Neutrophil (primary cell): Measurements from ENCODE around the gene SOBP.
"Not testable (repeated sequence)": the region's sequence is repeated elsewhere in the genome, so short reads cannot be mapped to it uniquely, and the experiment has no call there.

ENCODE experiments used
- H3K27ac ChIP-seq: fragments of 200-600 bp; sonication (generic); 2 replicates; pipeline ENCODE4 v1.5.1; 2016; ENCODE audit warnings: mild to moderate bottlenecking, moderate library complexity
- H3K27me3 ChIP-seq: fragments of 200-600 bp; sonication (generic); 2 replicates; pipeline ENCODE4 v1.6.0; 2016; ENCODE audit warnings: mild to moderate bottlenecking
- H3K36me3 ChIP-seq: fragments of 200-600 bp; sonication (generic); 2 replicates; pipeline ENCODE4 v1.5.1; 2017
- H3K4me1 ChIP-seq, 2 experiments: fragments of 200-600 bp in 1 of 2; sonication (generic) in 1 of 2; 1 replicate in 1 of 2; 2 replicates in 1 of 2; pipeline versions ENCODE4 v1.5.1 to v1.6.1; 2013 to 2016; ENCODE audit warnings: low read depth in 1 of 2, low read length in 1 of 2, mild to moderate bottlenecking in 1 of 2, moderate library complexity in 1 of 2; ENCODE audit not compliant: control insufficient read depth in 1 of 2, insufficient read depth in 1 of 2
- H3K4me3 ChIP-seq, 2 experiments: fragments of 200-600 bp in 1 of 2; sonication (generic) in 1 of 2; 1 replicate in 1 of 2; 2 replicates in 1 of 2; pipeline ENCODE4 v1.5.1; 2013 to 2016; ENCODE audit warnings: low read depth in 1 of 2, low read length in 1 of 2, mild to moderate bottlenecking in 1 of 2, moderate library complexity in 1 of 2
- H3K9me3 ChIP-seq: fragments of 200-600 bp; sonication (generic); 2 replicates; pipeline ENCODE4 v1.5.1; 2016
- CTCF ChIP-seq: fragments of 200-600 bp; sonication (generic); IDR thresholded peaks from 2 replicates; pipeline ENCODE4 v1.5.1; 2016; ENCODE audit warnings: antibody characterized with exemption

Gene SOBP

GRCh38 chr6:107511511-107511993, 21.6 kb downstream of the SOBP start:
- H3K27me3 ChIP-seq = no peaks in the 10 kb centered on the region
- no peak for TF ChIP-seq CTCF
- H3K4me3 ChIP-seq = no peak overlapping the region
- no peaks in the 10 kb centered on the region for H3K4me1 ChIP-seq
- H3K9me3 ChIP-seq = no peaks in the 10 kb centered on the region
- no peaks in the 10 kb centered on the region for H3K36me3 ChIP-seq
- no peak overlapping the region for H3K27ac ChIP-seq

GRCh38 chr6:107513214-107513613, 23.3 kb downstream of the SOBP start:
- H3K27me3 ChIP-seq = no peaks in the 10 kb centered on the region
- no peaks in the 10 kb centered on the region for H3K36me3 ChIP-seq
- no peaks in the 10 kb centered on the region for H3K4me1 ChIP-seq
- H3K9me3 ChIP-seq = no peaks in the 10 kb centered on the region
- H3K4me3 ChIP-seq = no peak overlapping the region
- TF ChIP-seq CTCF = no peak
- H3K27ac ChIP-seq = no peak overlapping the region

- Histone ChIP-seq H3K4me3 (no peak overlapping the region), H3K27me3 (peaks cover 13% of the 10 kb centered on the region), H3K36me3 (no peaks in the 10 kb centered on the region), H3K27ac (no peak overlapping the region), H3K4me1 (no peaks in the 10 kb centered on the region), H3K9me3 (no peaks in the 10 kb centered on the region)
- no peak for TF ChIP-seq CTCF
Observed at GRCh38 chr6:107515955-107516354, 26.0 kb downstream of the SOBP start.

GRCh38 chr6:107517274-107517673, 27.4 kb downstream of the SOBP start:
- no peak overlapping the region for H3K27ac ChIP-seq
- H3K36me3 ChIP-seq = no peaks in the 10 kb centered on the region
- H3K4me1 ChIP-seq = no peaks in the 10 kb centered on the region
- no peak overlapping the region for H3K4me3 ChIP-seq
- TF ChIP-seq CTCF = no peak
- H3K27me3 ChIP-seq = peaks cover 13% of the 10 kb centered on the region
- H3K9me3 ChIP-seq = no peaks in the 10 kb centered on the region

- not testable (repeated sequence) for H3K4me1 ChIP-seq, H3K36me3 ChIP-seq, H3K27ac ChIP-seq, H3K9me3 ChIP-seq, H3K4me3 ChIP-seq
- H3K27me3 ChIP-seq = peaks cover 13% of the 10 kb centered on the region
Observed at GRCh38 chr6:107519224-107519623, 29.3 kb downstream of the SOBP start.

GRCh38 chr6:107520706-107521105, 30.8 kb downstream of the SOBP start:
- H3K4me3 ChIP-seq, H3K9me3 ChIP-seq, H3K36me3 ChIP-seq, H3K27ac ChIP-seq, H3K4me1 ChIP-seq: not testable (repeated sequence)
- H3K27me3 ChIP-seq = peaks cover 22% of the 10 kb centered on the region
